HG03571 (cell line): ENCODE data around the gene TSPAN5.

Experiments used
- ATAC-seq: cut with Tn5 transposase; IDR thresholded peaks from one replicate; pipeline ENCODE4 v1.9.1; 2021; ENCODE audit not compliant: unreplicated experiment

Gene TSPAN5

GRCh38 chr4:98620087-98620784 is 38.2 kb downstream of the TSPAN5 start:
- ATAC-seq = no peak

- no peak for ATAC-seq
These were observed 39.2 kb downstream of the TSPAN5 start for GRCh38 chr4:98619180-98619579.

- no peak for ATAC-seq
These were observed 39.7 kb downstream of the TSPAN5 start for GRCh38 chr4:98618680-98619079.

- no peak for ATAC-seq
These were observed 40.9 kb downstream of the TSPAN5 start for GRCh38 chr4:98617358-98618047.

- no peak for ATAC-seq
These were observed 42.4 kb downstream of the TSPAN5 start for GRCh38 chr4:98615991-98616390.

- ATAC-seq = no peak
These were observed 43.7 kb downstream of the TSPAN5 start for GRCh38 chr4:98614662-98615061.

GRCh38 chr4:98614094-98614493 is 44.3 kb downstream of the TSPAN5 start:
- no peak for ATAC-seq

- no peak for ATAC-seq
These were observed 44.8 kb downstream of the TSPAN5 start for GRCh38 chr4:98613453-98614075.

- ATAC-seq = no peak
These were observed 45.8 kb downstream of the TSPAN5 start for GRCh38 chr4:98612318-98613250.

GRCh38 chr4:98611677-98612317 is 46.6 kb downstream of the TSPAN5 start:
- ATAC-seq = no peak

- no peak for ATAC-seq
These were observed 47.3 kb downstream of the TSPAN5 start for GRCh38 chr4:98610926-98611676.

GRCh38 chr4:98610431-98610830 is 48.0 kb downstream of the TSPAN5 start:
- ATAC-seq = no peak

GRCh38 chr4:98609934-98610333 is 48.5 kb downstream of the TSPAN5 start:
- ATAC-seq = no peak

GRCh38 chr4:98608356-98608755 is 50.1 kb downstream of the TSPAN5 start:
- no peak for ATAC-seq

GRCh38 chr4:98606894-98607293 is 51.5 kb downstream of the TSPAN5 start:
- no peak for ATAC-seq

- ATAC-seq = no peak
These were observed 53.2 kb downstream of the TSPAN5 start for GRCh38 chr4:98605216-98605615.

- ATAC-seq = no peak
These were observed 53.7 kb downstream of the TSPAN5 start for GRCh38 chr4:98604723-98605122.

GRCh38 chr4:98603683-98604521 is 54.5 kb downstream of the TSPAN5 start:
- no peak for ATAC-seq

GRCh38 chr4:98602270-98602669 is 56.1 kb downstream of the TSPAN5 start:
- peak; percentile 48 for ATAC-seq
